Measurements from ENCODE around the gene CHRNA5. TPM values are rescaled to one million over a fixed set of nuclear protein-coding genes. Genes with fewer than 3 reads are reported as not detected.

Gene CHRNA5
- polyA plus RNA-seq, 2 of the 4 experiments (the other 2 are of a cell fraction) = 29.8 to 49.6 TPM

- Histone ChIP-seq H3K4me2 (no peak overlapping the region), H3K9me3 (no peaks in the 10 kb centered on the region), H3K27ac (no peak overlapping the region), H3K4me3 (no peak overlapping the region), H3K4me1 (peaks cover 10% of the 10 kb centered on the region; the same call in 2 of the 3 replicates)
- no peak for FAIRE-seq
- POLR2A ChIA-PET = no interaction called here
- CTCF ChIA-PET = no interaction called here
- no peak for TF ChIP-seq POLR2A (IDR thresholded peaks at IDR 0.05; ENCODE audit: low read length)
- TF ChIP-seq HOXA7 (CRISPR knock-in tag; IDR thresholded peaks at IDR 0.05) = no peak
- no peak for TF ChIP-seq SMC3 (IDR thresholded peaks at IDR 0.05)
- no peak for TF ChIP-seq NR3C1 (IDR thresholded peaks at IDR 0.05)
- ATAC-seq = no peak
- 80% methylated on average over 4 of the region's 4 CpGs for WGBS (ENCODE audit: missing lambda C conversion rate)
- DNase-seq (ENCODE audit: low read depth in 1 of 2, low spot score in 1 of 2) = no peak
Observed at GRCh38 chr15:78571382-78571781, 6.1 kb downstream of the CHRNA5 start.

- Histone ChIP-seq H3K4me3 (no peak overlapping the region), H3K27ac (no peak overlapping the region), H3K4me2 (no peak overlapping the region), H3K4me1 (0 out of 3 replicates have a peak, but pooled peaks cover 4% of the 10 kb centered on the region), H3K9me3 (no peaks in the 10 kb centered on the region)
- POLR2A ChIA-PET = no interaction called here
- FAIRE-seq (no peak), ATAC-seq (no peak), DNase-seq (ENCODE audit: low read depth in 1 of 2, low spot score in 1 of 2) (no peak)
- TF ChIP-seq RCOR1 (IDR thresholded peaks at IDR 0.05; ENCODE audit: low read depth, low read length) (no peak), CHD2 (IDR thresholded peaks at IDR 0.05; ENCODE audit: low read length, partially characterized antibody) (no peak), TP53 (CRISPR knock-in tag; IDR thresholded peaks at IDR 0.05) (no peak), POLR2A (IDR thresholded peaks at IDR 0.05; ENCODE audit: low read length) (no peak), NPAS2 (CRISPR knock-in tag; IDR thresholded peaks at IDR 0.05; ENCODE audit: borderline replicate concordance) (no peak), CBX8 (IDR thresholded peaks at IDR 0.05) (no peak), EP300 (IDR thresholded peaks at IDR 0.05) (no peak)
- CTCF ChIA-PET = no interaction called here
- 79% methylated on average over 4 of the region's 4 CpGs for WGBS (ENCODE audit: missing lambda C conversion rate)
Observed at GRCh38 chr15:78573416-78573815, 8.1 kb downstream of the CHRNA5 start.

DNA sequence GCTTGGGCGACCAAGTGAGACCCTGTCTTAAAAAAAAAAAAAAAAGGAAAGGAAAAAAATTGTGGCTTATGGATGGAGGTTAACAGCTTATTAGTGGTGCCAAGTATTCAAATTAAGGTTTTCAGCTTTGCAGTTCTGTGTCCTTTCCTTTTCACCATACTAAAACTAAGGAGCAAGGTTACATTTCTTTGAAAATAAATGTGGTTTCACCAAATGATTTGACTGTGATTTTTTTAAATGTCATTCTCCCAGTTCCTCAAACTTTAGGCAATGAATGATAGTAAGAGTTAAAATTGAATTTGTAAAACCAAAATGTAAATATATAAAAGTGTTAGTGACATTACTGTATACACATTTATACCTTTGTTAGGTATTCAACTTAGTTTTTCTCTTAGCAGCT lies 9.6 kb downstream of the CHRNA5 start:
- H3K27ac ChIP-seq = no peak overlapping the region
- WGBS (ENCODE audit: missing lambda C conversion rate) = 95% methylated on average over 1 of the region's 1 CpG
- TF ChIP-seq FOSL2 (IDR thresholded peaks at IDR 0.05) (no peak), FOSL2 (CRISPR knock-in tag; IDR thresholded peaks at IDR 0.05) (no peak), HOXB5 (CRISPR knock-in tag; IDR thresholded peaks at IDR 0.05) (no peak), KDM5A (IDR thresholded peaks at IDR 0.05) (no peak), FOSB (CRISPR knock-in tag; IDR thresholded peaks at IDR 0.05) (no peak), POLR2A (IDR thresholded peaks at IDR 0.05; ENCODE audit: low read length) (no peak), NR3C1 (IDR thresholded peaks at IDR 0.05) (no peak), CBX8 (IDR thresholded peaks at IDR 0.05) (no peak), TP53 (CRISPR knock-in tag; IDR thresholded peaks at IDR 0.05) (no peak), PHF8 (IDR thresholded peaks at IDR 0.05; ENCODE audit: borderline replicate concordance, low read depth) (no peak)
- H3K4me1 ChIP-seq = 0 out of 3 replicates have a peak, but pooled peaks cover 4% of the 10 kb centered on the region
- H3K4me3 ChIP-seq = no peak overlapping the region
- ChIA-PET POLR2A (interaction anchor here (0.7 kb wide), 1 partner anchor 8 kb away, joined by 3 read pairs; no protein-coding TSS in a partner anchor), CTCF (interaction anchor here (0.6 to 4.6 kb wide), 5 partner anchors 10 to 275 kb away, joined by 3 to 25 read pairs (median 3); partner anchors contain the start of genes CHRNA5, PSMA4 and SKIC8)
- no peak overlapping the region for H3K4me2 ChIP-seq
- ATAC-seq (no peak), DNase-seq (ENCODE audit: low read depth in 1 of 2, low spot score in 1 of 2) (no peak), FAIRE-seq (peak; percentile 51)
- H3K9me3 ChIP-seq = no peaks in the 10 kb centered on the region

DNA sequence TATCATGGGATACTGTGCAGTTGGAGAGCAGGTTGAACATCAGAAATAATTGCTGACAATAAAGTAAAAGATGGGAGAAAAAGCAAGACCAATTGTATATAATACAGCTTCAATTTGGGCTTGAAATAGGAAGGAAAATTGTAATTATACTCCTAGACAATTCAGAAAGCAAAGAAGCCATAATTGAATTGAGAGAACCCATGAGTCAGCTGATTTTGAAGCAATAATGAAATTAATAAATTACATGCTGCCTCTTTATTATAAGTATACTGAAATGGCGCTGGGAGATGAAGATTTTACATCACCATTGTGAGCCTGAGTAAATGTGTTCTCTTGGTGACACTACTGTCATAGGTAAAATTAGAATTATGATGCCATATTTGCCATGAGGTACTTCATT lies 32.3 kb downstream of the CHRNA5 start:
- CTCF ChIA-PET = interaction anchor here (0.5 to 3.0 kb wide), 6 partner anchors 9 to 215 kb away, joined by 3 to 12 read pairs (median 4); no protein-coding TSS in a partner anchor
- 94% methylated on average over 1 of the region's 1 CpG for WGBS (ENCODE audit: missing lambda C conversion rate)
- H3K4me3 ChIP-seq = no peak overlapping the region

More for the DNA sequence above, 32.3 kb downstream of the CHRNA5 start:
- no peak for FAIRE-seq
- POLR2A ChIA-PET = no interaction called here
- no peak overlapping the region for H3K4me2 ChIP-seq
- no peak for ATAC-seq
- TF ChIP-seq, protein P1, sequence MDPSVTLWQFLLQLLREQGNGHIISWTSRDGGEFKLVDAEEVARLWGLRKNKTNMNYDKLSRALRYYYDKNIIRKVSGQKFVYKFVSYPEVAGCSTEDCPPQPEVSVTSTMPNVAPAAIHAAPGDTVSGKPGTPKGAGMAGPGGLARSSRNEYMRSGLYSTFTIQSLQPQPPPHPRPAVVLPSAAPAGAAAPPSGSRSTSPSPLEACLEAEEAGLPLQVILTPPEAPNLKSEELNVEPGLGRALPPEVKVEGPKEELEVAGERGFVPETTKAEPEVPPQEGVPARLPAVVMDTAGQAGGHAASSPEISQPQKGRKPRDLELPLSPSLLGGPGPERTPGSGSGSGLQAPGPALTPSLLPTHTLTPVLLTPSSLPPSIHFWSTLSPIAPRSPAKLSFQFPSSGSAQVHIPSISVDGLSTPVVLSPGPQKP (IDR thresholded peaks at IDR 0.05; ENCODE audit: low read depth, low read length) = no peak
- TF ChIP-seq, protein P2, sequence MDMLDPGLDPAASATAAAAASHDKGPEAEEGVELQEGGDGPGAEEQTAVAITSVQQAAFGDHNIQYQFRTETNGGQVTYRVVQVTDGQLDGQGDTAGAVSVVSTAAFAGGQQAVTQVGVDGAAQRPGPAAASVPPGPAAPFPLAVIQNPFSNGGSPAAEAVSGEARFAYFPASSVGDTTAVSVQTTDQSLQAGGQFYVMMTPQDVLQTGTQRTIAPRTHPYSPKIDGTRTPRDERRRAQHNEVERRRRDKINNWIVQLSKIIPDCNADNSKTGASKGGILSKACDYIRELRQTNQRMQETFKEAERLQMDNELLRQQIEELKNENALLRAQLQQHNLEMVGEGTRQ (IDR thresholded peaks at IDR 0.05) = no peak
- TF ChIP-seq HEYL (CRISPR knock-in tag; IDR thresholded peaks at IDR 0.05) (no peak), MAFK (IDR thresholded peaks at IDR 0.05; ENCODE audit: partially characterized antibody) (peak; percentile 89)
- no peaks in the 10 kb centered on the region for H3K9me3 ChIP-seq
- H3K27ac ChIP-seq = no peak overlapping the region
- DNase-seq (ENCODE audit: low read depth in 1 of 2, low spot score in 1 of 2) = no peak
- no peaks in the 10 kb centered on the region for H3K4me1 ChIP-seq

All from A549 (cell line).